Neural crest cell (in vitro differentiated cells): ENCODE data around the gene ZNF175. TPM values are rescaled to one million over a fixed set of nuclear protein-coding genes. Genes with fewer than 3 reads are reported as not detected.

Source experiments
- DNase-seq: peaks from one replicate; pipeline ENCODE4 v3.0.0; 2021; ENCODE audit warnings: low read depth, mixed read lengths, low spot score
- H3K27ac Mint-ChIP-seq: one replicate; pipeline ENCODE4 v1.8.0; 2021; ENCODE audit warnings: mild to moderate bottlenecking, mixed read lengths; ENCODE audit not compliant: unreplicated experiment
- H3K27me3 Mint-ChIP-seq: 2 replicates; pipeline ENCODE4 v1.8.0; 2021; ENCODE audit warnings: low read depth, mild to moderate bottlenecking, mixed read lengths
- H3K36me3 Mint-ChIP-seq: 2 replicates; pipeline ENCODE4 v1.8.0; 2021; ENCODE audit warnings: low read depth, mild to moderate bottlenecking, mixed read lengths
- H3K4me1 Mint-ChIP-seq: 2 replicates; pipeline ENCODE4 v1.8.0; 2021; ENCODE audit warnings: mixed read lengths
- H3K4me3 Mint-ChIP-seq: one replicate; pipeline ENCODE4 v1.8.0; 2021; ENCODE audit warnings: mild to moderate bottlenecking, mixed read lengths
- H3K9me3 Mint-ChIP-seq: 2 replicates; pipeline ENCODE4 v1.8.0; 2021; ENCODE audit warnings: mixed read lengths
- CTCF ChIP-seq: fragments of 200-600 bp; sonication (generic); conservative IDR thresholded peaks from 2 replicates; pipeline ENCODE4 v1.5.0; 2021; ENCODE audit warnings: antibody characterized with exemption, mild to moderate bottlenecking
- total RNA-seq: library from RNA; stranded (reverse); gene quantifications from 2 replicates; pipeline ENCODE4 v1.2.1, GENCODE V29; 2021

Gene ZNF175
- total RNA-seq, 1 donor from 2014 or later = 12.9 TPM

GRCh38 chr19:51586103-51586728 is 15.1 kb downstream of the ZNF175 start:
- Mint-ChIP-seq H3K9me3 (peaks cover 17% of the 10 kb centered on the region), H3K27ac (no peak overlapping the region), H3K4me1 (no peaks in the 10 kb centered on the region), H3K36me3 (peaks cover 64% of the 10 kb centered on the region), H3K27me3 (no peaks in the 10 kb centered on the region), H3K4me3 (no peak overlapping the region)
- no peak for TF ChIP-seq CTCF
- no peak for DNase-seq

GRCh38 chr19:51586799-51587198 is 15.7 kb downstream of the ZNF175 start:
- H3K4me3 Mint-ChIP-seq = no peak overlapping the region
- no peak for TF ChIP-seq CTCF
- H3K27ac Mint-ChIP-seq = no peak overlapping the region
- H3K4me1 Mint-ChIP-seq = no peaks in the 10 kb centered on the region
- no peak for DNase-seq
- no peaks in the 10 kb centered on the region for H3K27me3 Mint-ChIP-seq
- peaks cover 60% of the 10 kb centered on the region for H3K36me3 Mint-ChIP-seq
- peaks cover 17% of the 10 kb centered on the region for H3K9me3 Mint-ChIP-seq

GRCh38 chr19:51587264-51588191 is 16.4 kb downstream of the ZNF175 start:
- Mint-ChIP-seq H3K27me3 (no peaks in the 10 kb centered on the region), H3K27ac (no peak overlapping the region), H3K36me3 (peaks cover 60% of the 10 kb centered on the region), H3K4me3 (no peak overlapping the region), H3K4me1 (no peaks in the 10 kb centered on the region), H3K9me3 (peaks cover 17% of the 10 kb centered on the region)
- TF ChIP-seq CTCF = no peak
- no peak for DNase-seq

GRCh38 chr19:51589511-51589910 is 18.4 kb downstream of the ZNF175 start:
- Mint-ChIP-seq H3K4me3 (no peak overlapping the region), H3K36me3 (peaks cover 47% of the 10 kb centered on the region), H3K9me3 (peaks cover 17% of the 10 kb centered on the region), H3K27ac (no peak overlapping the region), H3K27me3 (no peaks in the 10 kb centered on the region), H3K4me1 (peaks cover 12% of the 10 kb centered on the region)
- TF ChIP-seq CTCF = no peak
- DNase-seq = no peak

GRCh38 chr19:51590441-51590840 is 19.4 kb downstream of the ZNF175 start:
- H3K4me1 Mint-ChIP-seq = peaks cover 20% of the 10 kb centered on the region
- H3K27me3 Mint-ChIP-seq = no peaks in the 10 kb centered on the region
- TF ChIP-seq CTCF = no peak
- H3K9me3 Mint-ChIP-seq = peaks cover 15% of the 10 kb centered on the region
- no peak overlapping the region for H3K4me3 Mint-ChIP-seq
- no peak overlapping the region for H3K27ac Mint-ChIP-seq
- H3K36me3 Mint-ChIP-seq = peaks cover 38% of the 10 kb centered on the region
- DNase-seq = no peak
